Lower leg skin (tissue), 3 donors: ENCODE results near the gene MAP3K7CL.

Source experiments
- CTCF ChIP-seq, 3 donors: fragments of 450-650 bp; IDR thresholded peaks; one replicate each; pipeline ENCODE4 v1.5.1; 2016; ENCODE audit warnings: antibody characterized with exemption in 3 of 3, mild to moderate bottlenecking in 3 of 3, moderate library complexity in 2 of 3
- POLR2A ChIP-seq, 2 donors: fragments of 450-650 bp; IDR thresholded peaks; one replicate each; pipeline ENCODE4 v1.6.1; 2016 to 2017; ENCODE audit warnings: antibody characterized with exemption in 2 of 2, mild to moderate bottlenecking in 1 of 2, moderate library complexity in 1 of 2

GRCh38 chr21:29092102-29092959 is 38.1 kb upstream of the MAP3K7CL start:
- TF ChIP-seq POLR2A (IDR thresholded peaks at IDR 0.05) (no peak), CTCF (IDR thresholded peaks at IDR 0.05) (no peak)
